NCI-H446 (cell line): ENCODE results near the gene COG5.

ENCODE experiments used
- DNase-seq, 2 experiments: peaks; one replicate each; lab custom pipeline; 2025; lab: John Stamatoyannopoulos, UW

The COG5 gene

DNA sequence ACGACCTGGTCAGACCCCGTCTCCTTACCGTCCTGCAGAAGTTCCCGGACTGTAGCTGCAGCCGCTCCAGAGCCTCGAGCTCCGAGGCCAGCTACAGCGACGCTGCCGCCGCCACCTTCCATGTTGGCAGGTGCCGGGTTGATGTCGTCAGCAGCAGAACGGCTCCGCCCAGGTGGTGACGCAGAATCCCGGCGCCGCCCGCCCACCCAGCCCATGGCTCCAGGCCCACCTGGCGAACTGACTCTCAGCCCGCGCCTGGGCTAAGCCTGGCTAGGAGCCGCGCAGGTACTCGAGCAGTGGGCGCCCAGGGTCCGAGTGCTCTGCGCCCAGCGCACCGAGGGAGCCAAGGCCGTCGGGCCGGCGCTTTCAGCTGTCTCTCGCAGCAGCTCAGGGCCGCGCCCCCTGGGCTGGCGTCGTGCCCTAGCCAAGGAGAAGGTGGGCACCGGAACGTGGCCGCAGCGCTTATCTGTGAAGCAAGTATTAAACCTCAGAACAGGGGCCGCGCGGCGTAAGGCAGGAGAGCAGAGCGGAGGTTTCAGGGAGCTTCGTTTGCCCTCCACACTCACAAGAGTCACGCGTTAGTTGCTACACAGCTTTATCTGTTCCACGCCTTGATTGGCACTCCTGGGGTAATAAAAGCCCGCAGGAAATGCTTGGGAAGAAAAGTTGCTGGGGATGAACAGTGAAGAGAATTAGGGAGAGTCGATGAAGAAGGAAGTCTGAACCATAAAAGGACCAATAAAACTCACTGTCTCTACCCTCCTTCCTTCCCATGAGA lies at the start of gene COG5, which contains the start of gene DUS4L:
COG5 (minus strand) TSS at position 146 of the 778 bp plus-strand sequence; CDS start at position 122, 24 bp downstream.
DUS4L (plus strand) TSS at position 197 of the 778 bp plus-strand sequence. CDS start 3,100 bp downstream, outside the sequence.
- DNase-seq, result peak; percentile 27 to 70

DNA sequence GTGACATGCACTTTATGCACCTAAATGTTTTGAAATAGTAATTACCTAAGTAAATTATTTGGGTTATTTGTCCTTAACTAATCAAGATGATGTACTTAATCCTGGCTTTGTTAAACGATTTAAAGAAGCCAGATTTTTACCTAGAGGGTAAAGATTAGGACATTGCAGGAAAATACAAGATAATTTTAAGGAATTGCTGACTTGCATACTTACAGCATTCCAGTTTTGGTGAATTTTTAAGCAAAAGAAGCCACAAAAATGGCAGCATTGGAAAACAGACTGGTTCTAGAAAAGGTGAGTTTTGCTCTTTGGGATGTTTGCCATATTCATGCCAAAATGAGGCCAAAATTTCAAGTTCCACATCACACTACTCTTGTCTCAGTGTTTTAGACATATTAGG lies 49.7 kb upstream of the COG5 start:
- no peak for DNase-seq

DNA sequence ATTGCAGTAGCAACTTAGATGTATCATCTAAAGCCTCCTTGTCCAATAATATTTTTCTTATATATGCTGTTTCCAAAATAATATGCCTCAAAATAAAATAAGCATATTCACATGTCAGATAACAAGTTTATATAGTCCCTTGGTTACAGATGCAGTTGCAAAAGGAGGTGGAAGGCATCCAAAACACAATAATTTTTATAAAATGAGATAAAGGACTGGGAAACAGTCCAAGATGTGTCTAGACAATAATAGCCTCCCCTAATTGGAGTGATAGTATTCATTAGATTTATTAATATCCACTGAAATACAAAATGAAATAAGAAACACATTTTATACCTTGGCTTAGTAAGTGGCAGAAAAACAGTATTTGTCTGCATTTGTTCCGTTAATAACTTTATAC lies 46.6 kb upstream of the COG5 start:
- DNase-seq, result no peak

DNA sequence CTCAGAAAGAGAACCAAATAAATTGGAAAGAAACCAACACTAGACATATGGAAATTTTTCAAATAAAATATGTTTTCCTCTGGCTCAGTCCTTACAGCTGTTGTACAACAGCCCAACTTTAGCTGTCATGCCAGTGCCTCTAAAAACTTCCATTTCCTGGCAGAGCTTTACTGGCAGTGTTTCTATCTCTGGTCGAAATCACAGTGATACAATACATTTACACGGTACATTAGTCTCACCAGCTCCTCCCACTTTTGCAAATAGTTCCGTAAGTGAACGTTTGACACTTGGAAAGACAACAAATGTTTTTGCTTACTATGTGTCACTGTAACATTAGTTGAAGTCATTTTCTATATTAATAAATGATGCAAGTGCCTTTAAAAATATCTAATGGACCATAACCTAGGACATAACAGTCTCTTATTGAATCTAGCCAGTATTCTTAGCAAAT lies 46.1 kb upstream of the COG5 start:
- peak; percentile 12 to 33 for DNase-seq

DNA sequence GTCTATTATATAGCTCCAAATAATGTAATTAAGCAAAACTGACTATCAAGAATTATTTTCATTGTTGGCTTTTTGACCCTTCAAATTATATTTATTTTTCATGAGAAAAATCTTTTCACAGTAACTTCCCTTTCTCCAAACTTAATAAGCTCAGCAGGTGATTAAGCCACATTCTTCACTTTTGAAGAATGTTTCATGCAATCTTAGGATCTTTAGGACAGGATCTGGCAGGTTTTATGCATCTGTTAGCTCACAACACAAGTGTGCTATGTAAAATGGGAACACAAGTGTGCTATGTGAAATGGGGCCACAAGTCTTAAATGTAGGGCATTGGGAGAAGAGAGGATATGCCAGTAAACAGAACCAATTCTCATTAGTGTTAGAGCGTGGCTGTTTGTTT lies 42.6 kb upstream of the COG5 start:
- DNase-seq, result no peak

DNA sequence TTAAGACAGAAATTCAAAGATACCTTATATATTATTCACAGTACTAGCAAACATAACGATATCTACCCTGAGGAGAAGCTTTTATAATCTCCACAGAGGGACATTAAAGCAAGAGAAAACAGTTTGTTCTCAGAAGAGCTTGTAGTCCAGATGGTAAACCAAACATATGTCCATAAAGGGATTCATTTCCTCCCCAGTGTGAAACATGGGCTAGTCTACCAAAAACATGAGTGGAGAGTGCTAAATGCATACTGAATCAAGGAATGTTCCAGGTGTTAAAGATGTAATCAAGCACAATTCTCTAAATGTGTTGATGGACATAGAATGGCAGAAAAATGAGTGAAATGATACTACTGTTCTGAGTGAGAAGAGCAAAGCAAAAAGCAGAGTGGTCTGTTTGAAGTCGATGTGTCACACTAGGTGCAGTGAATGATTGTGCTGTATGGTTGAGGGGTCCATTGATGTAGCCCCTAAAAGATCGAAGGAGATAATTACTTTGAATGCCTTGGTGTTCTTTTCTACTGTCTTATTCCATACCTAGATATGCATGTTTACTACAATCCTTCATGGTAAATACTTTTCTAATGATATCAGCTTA lies 41.6 kb upstream of the COG5 start:
- DNase-seq, result no peak

DNA sequence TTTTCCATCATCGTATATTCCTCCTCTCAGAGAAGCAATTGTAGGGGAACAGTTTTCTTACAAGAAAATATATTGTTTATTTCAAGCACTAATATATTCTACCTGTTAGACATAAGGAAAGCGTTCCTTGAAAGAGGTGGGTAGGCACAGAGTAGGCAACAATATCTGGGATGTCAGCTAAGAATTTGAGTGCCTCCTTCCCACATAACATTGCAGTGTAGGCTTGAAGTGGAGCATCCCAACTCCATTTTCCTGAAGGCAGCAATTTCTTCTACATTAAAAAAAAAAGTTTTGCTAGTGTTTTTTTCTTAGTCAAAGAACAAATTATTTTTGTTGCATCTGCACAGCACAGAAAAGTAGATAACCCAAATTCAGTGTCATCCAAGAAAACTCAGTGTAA lies 37.1 kb upstream of the COG5 start:
- DNase-seq, result no peak

DNA sequence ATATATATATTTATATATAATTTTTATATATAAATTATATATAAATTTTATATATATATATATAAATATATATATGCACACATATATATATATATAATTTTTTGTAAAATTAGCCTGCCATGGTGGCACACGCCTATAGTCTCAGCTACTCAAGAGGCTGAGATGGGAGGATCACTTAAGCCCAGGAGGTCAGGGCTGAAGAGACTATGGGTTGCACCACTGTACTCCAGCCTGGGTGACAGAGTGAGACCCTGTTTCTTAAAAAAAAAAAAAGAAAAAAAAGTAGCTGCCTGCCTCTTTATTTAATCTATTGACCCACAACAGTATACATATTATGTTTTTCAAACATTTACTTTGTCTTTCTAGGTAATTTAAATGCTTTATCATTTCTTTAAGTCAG lies 35.5 kb upstream of the COG5 start:
- no peak for DNase-seq

DNA sequence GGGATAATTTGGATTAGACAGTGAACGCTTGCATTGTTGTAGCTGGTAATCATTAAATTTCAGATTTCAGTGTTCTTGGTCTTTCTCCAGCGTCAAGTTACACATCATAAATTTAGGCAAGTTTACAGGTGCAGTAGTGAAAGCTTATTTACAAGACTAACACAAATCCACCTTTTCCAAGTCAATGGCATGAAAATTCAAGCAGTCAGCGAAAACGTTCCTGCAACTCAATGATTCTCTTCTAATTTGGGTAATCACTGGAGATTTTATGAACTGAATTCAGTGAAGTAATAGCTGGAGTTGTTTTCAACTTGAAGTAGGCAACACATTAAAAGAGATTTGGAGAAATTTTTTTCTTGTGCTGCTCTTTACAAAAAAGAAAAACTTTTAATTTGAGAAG lies 34.2 kb upstream of the COG5 start:
- no peak for DNase-seq

DNA sequence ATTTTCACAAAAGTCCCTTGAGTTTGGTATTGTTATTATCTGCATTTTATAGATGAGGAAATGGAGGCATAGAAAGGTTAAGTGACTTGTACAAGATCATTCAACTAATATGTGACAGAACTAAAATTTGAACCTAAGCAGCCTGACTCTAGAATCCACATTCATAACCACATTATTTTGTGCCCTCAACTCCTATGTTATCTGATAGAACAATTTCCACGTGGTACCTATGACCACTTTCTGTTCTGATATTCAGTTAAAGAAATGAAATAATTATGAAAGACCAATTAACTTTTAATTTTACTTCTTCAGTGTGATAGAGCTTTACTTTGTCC lies 33.8 kb upstream of the COG5 start:
- no peak for DNase-seq

DNA sequence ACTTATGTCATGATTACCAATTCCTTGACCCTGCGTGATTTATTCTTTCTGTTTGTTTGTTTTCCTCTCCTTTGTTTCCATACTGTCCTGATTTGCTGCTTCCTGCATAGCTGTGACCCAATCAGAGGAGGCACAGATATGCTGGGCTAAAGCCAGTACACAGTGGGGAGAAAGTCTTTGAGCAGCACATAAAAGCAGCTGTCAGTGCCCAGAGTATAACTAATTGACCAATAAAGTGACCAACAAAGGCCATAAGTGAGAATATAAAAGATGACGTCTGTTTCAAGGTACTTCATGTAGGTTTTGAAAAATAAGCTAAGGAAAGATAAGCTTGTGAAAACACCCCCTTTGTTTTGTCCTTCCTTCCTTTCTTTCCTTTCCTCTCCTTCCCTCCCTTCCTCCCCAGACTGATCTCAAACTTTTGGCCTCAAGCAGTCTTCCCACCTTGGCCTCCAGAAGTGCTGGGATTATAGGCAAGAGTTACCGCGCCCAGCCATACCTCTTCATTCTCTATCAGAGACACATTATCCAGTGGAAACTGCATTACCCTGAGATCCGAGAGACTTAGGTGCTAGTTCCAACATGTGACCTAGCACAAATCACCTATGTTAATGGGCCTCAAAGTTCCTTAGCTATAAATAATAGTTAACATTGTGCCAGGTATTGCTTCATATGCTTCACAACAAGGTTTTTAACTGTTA lies 33.3 kb upstream of the COG5 start:
- no peak for DNase-seq

DNA sequence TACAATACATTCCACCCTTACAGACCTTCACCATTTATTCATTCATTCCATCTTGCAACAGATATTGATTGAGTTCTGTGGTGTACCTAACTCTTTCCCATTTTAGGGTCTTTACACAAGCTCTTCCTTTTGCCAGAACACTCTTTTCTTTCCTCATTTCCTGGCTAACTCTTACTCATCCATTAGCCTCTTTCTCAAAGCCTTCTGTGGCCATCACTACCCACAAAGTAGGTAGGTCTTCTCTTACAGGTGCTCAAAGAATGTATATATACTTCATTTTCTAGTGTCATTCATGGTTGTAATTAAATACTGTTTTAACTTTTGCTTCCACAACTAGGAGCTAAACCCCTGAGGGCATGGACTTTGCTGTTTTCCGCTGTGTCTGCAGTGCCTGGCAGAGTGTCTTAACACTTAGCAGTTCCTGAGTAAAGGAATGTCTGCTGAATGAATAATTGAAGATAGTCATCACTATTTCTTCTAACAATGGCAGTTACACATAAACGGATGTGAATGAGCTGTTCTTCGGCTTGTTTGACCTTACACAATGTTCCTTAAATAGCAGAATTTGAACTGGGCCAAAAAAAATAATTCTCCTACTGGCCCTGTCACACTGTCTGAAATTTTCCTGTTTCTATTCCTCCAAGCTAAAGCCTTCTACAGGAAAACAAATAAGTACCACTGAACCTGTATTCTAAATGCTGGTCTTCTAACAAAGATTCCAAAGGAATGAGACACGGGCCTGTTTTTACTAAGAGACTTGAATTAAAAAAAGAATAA lies 31.4 kb upstream of the COG5 start:
- DNase-seq, result no peak

DNA sequence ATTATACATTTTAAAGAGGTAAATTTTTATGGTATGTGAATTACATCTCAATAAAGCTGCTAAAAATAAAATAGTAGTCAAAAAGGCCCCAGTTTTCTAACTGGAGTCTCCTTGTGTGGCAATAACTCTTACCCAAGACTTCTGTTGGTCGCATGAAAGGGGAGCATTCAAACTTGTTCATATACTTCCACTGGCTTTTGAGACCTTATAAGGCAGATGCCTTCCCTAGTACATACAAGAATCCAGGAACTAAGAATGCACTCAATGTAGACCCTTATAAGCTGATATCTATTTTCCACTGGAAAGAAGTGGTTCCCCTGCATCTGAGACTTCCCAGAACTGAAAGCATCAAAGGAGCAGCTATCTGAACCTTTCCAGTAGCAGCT lies 29.3 kb upstream of the COG5 start:
- no peak for DNase-seq

DNA sequence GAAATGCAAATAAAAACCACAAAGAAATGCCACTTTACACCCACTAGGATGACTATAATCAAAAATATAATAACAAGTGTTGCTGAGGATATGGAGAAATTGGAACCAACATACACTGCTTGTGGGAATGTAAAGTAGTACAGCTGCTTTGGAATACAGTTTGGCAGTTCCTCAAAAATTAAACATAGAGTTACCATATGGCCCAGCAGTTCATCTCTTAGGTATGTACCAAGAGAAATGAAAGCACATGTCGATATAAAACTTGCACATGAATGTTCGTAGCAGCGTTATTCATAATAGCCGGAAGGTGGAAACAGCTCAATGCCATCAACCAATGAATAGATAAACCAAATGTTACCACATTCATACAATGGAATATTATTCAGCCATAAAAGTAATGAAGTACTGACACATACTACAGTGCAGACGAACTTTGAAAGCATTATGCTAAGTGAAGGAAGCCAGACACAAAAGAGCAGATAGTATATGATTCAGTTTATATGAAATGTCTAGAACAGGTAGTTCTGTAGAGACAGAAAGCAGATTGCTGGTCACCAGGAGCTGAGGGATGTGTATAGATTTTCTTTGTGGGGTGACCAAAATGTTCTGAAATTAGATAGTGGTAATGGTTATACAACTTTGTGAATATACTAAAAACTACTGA lies 28.8 kb upstream of the COG5 start:
- DNase-seq, result peak in 1 of 2 experiments; percentile 37

DNA sequence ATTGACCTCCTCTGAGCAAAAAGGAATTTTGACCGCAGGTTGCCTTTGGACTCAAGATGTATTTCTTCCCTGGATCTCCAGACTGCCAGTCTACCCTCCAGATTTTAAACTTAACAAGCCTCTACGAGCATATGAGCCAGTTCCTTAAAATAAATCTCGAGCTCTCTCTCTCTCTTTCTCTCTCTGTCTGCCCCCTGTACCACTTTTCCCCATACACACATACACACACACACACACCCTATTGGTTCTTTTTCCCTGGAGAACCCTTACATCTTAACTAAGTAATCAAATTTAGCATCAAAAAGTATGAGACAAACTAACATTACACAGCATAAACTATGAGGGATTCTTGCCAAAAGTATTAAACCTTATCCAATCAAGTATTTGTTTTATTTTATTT lies 27.7 kb upstream of the COG5 start:
- no peak for DNase-seq

DNA sequence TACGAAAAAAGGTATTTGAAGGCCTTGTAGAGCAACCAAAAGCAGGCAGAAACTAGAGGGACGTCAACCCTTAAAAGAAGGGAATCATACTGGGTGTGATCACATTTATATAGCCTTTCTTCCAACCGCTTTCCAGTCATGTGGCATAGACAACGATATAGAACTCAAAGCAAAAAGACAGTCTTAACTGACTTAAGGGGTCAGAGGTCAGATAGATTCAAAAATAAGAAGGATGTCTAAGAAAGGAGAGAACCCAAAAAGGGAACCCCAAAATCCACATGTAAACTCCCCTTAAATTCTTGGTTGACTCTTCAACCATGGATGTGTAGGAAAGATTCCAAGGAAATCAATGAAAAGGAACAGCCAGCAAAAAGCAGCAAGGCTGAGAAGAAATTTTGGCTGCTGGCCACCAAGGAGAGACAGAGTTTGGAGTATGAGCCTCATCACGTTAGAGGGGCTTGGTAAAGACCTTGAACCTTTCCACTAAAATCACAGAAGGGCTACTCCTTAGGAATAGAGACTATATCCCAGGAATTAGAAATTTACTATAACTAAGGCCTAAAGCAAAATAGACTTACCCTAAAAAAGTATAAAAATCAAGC lies 24.9 kb upstream of the COG5 start:
- DNase-seq, result no peak

DNA sequence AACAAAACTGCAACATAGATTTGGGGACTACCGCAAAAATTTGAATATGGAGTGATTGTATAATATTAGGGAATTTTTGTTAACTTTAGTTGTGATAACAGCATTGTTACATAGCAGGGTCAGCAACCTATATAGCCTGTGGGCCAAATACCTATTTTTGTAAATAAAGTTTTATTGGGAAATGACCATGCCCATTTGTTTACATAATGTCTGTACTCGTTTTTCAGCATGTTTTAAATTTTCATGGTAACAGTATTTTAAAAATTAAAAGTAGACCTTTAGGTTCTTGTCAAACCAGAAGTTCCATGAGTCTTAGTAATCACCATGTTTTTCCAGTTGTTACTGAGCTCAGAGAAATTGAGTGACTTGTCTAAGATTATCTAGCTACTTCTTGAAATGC lies 21.0 kb upstream of the COG5 start:
- DNase-seq, result no peak

DNA sequence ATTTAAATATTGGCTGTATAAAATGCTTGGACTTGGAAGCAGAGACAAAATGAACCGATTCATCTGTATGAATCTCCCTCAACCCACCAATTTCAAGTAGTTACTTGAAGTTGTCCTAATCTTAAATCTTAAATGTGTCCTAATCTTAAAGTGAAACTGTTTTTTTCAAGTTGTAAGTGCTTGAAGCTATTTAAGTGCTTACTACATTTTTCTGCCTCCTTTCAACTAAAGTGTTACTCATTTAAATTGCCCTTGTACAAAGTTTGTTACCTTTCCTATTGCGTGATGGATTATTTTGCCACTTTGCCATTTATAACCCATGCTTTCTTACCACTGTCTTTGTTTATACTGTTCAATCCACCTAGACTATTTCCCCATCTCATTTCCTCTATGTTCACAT lies 19.2 kb upstream of the COG5 start:
- no peak for DNase-seq

DNA sequence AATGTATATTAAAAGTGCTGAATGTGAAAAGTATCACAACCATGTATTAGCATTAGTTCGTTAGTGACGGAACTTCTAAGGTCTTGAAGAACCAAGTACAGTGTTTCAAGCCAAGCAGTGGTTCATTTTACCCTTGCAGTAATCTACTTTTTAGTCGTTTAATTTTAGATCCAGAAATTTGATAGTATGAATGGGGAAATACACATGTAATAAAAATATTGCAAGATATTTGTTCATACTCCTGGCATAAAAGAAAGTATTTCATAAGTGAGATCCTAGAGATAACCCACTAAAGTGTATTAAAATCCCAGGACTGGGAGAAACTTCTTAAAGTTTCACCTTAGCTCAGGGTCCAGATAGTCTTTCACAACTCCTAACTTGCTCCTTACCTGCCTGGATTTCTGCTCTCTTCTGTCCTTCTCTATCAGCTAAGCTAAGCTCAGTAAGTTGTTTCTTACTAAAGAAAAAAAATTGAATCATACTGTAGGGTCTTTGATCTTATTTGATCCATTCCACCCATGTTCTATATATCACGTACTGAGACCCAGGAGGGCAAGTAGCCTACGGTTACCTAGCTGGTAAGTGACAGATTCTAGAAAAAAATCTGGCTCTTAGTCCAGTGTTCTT lies 17.8 kb upstream of the COG5 start:
- no peak for DNase-seq

DNA sequence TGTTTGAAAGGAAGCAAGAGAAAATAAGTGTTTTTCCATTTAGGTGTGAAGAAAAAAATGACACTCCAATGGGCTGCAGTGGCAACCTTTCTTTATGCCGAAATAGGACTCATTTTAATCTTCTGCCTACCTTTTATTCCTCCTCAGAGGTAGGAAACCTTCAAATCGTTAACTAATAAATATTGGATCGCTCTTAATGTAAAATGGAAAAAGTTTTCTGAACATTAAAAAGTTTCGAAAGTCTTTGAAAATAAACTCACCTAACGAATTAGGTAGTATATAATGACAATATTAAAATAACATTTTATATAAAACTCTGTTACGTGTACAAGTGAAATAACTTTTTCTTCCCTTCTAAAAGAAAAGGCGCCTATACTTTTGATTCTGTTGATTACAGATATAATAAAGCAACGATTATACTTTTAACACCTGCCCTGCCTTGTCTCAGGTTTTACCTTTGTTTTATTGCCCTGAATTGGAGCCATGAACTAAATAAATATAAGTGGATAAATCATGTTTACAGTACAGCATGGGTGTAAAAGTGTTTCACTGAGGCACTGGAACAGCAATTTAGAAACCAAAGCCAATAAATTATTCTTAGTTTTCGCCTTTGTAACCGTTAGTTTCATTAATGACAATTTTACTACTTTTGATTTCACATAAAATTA lies 17.1 kb upstream of the COG5 start:
- no peak for DNase-seq
